ENCODE measurements around the gene ANAPC2.

Gene ANAPC2

DNA sequence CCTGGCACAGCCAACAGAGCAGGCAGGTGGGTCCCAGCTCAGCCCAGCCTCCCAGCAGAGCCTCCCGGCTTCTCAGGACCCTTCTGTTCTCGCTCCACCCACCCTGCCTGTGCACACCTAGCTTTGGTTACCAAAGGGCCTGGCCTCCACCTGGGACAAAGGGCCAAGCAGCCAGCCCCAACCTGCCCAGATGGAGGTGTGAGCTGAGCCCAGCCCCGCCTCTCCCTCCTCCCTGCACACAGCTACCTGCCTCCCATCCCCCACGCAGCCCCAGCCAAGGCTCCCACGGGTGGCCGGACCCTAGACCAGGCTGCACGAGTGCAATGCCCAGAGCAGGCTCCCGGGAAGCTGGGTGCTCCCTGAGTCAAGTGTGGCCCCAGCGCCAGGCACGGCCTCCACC, 6.5 kb upstream of the ANAPC2 start:
- in situ Hi-C loops (cut with MboI; ENCODE audit: low sequenced_read_pairs) = no loop called here

DNA sequence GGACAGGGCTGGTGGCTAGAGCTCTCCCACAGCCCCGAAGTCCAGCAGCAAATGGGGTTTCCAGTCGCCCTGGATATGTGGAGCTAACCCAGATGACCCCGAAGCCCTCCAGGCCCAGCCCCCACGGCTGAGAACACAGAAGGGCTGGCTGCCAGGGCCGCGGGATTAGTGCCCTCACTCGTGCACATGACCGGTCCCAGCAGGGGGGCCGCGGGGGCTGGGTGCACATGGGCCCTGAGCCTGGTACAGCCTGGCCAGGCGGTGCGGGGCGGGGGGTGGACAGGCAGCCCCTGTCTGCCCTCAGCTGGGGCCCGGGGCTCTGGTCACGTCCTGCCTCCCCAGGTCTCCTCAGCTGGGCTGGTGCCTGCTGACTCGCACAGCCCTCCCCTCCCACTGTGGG, 6.0 kb upstream of the ANAPC2 start:
- in situ Hi-C loops (cut with MboI; ENCODE audit: low sequenced_read_pairs) = no loop called here

DNA sequence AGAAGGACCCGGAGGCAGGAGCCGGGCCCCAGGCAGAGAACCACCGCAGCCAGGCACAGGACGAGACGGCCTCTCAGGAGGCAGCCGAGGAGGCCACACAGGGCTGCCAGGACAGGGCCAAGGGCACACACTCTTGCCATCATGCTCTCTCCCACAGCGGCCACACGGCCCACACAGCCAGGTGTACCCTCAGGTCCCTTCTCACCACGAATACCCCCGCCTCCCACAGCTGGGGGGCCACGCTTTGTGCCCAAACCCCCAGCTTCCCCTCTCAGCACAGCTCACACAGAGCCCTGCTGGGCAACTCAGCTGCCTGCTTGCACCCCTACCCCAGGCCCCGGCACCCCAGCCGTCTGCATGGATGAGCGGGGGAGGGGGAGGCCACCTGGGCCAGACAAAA, 5.4 kb upstream of the ANAPC2 start:
- in situ Hi-C loops (cut with MboI; ENCODE audit: low sequenced_read_pairs) = no loop called here

DNA sequence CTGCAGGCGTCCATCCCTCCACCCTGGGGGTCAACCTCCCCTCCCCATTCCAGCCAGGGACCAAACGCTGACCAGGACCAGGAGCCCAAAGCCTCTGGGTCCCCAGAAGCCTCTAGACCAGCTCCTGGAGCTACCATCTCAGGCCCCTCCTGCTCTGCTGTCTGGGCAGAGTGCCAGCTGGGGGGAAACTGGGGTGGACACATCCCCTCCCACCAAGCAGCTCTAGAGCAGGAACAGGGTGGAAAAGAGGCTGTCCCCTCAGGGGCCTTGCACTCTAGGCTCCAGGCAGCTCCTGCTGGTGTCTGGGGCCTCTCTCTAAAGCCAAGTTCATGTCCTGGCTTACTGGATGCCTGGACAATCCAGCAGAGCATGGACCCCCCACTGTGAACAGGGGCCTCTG, 4.5 kb upstream of the ANAPC2 start:
- in situ Hi-C loops (cut with MboI; ENCODE audit: low sequenced_read_pairs) = no loop called here

DNA sequence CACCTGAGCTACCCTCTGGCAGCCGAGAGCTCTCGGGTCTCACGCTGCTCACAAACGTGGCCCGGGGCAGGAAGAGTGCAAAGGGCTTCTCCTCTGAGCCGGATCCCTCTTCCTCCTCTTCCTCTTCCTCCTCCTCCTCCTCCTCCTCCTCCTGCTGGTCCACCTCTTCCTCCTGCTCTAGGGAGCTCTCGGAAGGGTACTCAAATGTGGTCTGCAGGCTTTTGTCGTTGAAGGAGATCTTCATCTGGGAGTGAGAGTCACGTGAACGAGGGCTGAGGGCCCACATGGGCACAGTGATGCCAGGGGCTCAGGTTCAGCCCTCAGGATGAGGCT, 4.1 kb upstream of the ANAPC2 start:
- in situ Hi-C loops (cut with MboI; ENCODE audit: low sequenced_read_pairs) = no loop called here

DNA sequence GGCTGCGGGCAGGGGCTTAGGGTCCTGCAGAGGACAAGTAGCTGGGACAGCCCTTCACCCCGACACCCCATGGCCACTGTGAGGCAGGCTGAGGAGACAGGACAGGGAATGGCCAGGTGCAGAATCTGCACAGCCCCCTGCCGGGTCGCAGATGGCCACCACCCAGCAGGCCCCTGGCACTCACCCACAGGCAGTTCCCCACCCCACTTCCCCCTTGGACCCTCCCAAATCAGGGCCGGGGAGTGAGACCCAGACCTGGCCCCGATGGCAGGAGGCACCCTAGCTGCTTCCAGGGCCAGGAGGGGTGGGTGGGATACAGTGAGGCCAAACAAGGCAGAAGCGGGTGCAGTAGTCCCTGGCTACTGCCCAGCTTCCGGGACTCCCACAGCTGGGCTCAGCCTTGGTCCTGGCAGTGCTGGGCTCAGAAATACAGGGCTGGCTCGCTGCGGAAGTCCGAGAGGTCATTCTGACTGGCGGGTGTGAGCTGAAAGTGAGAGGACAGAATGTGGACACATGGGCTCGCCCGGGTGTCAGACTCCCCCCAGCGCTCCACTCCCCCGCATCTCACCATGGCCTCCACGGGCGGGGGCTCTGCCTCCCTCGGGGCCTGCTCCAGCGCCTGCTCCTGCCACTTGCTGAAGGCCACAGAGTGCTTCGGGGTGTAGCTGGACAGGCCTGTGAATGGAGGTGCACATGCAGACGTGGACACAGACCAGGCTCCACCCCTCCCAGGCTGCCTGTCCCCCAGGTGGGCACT, 3.5 kb upstream of the ANAPC2 start:
- in situ Hi-C loops (cut with MboI; ENCODE audit: low sequenced_read_pairs) = no loop called here

DNA sequence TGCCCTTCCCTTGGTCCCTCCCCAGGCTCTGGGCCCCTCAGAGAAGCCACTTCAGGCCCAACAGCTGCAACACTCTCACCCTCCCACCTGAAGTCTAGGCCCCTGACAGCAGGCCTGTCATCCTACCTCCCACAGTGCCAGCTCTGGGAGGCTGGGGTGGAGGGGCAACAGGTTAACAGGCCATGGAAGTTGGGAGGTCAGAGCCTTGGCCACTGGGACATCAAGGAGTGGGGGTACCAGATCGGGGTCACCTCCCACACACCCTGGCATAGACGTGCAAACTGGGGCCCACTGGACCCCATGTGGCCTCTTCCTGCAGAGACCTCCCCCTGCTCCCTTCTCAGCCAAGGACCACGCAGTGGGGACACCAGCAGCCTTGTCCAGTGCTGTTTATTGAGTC, 2.9 kb upstream of the ANAPC2 start:
- in situ Hi-C loops (cut with MboI; ENCODE audit: low sequenced_read_pairs) = no loop called here

DNA sequence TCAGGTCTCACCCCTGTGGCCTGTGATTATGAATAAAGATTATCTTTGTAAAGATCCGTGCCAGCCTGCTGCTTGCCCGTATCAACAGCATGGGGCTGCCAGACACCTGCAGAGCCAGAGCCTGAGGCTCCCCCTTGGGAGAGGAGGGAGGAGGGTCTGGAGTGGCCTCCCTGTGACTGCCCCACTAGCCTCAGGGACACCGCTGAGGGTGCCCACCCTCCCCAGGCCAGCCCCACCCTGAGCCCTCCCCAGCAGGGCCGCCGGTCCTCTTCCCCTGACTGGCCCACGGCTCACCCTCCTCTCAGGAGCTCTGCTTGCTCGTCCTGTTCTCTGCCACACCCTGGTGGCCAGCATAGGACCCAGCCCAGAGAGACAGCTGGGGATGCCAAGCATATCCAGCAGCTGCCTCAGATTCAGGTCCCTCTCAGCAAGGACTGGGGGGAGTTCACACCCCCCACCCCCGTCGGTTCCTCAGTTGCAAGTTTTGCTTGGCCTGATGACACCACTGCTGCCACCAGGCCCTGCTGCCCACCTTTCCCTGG, 2.0 kb upstream of the ANAPC2 start:
- in situ Hi-C loops (cut with MboI; ENCODE audit: low sequenced_read_pairs) = no loop called here

DNA sequence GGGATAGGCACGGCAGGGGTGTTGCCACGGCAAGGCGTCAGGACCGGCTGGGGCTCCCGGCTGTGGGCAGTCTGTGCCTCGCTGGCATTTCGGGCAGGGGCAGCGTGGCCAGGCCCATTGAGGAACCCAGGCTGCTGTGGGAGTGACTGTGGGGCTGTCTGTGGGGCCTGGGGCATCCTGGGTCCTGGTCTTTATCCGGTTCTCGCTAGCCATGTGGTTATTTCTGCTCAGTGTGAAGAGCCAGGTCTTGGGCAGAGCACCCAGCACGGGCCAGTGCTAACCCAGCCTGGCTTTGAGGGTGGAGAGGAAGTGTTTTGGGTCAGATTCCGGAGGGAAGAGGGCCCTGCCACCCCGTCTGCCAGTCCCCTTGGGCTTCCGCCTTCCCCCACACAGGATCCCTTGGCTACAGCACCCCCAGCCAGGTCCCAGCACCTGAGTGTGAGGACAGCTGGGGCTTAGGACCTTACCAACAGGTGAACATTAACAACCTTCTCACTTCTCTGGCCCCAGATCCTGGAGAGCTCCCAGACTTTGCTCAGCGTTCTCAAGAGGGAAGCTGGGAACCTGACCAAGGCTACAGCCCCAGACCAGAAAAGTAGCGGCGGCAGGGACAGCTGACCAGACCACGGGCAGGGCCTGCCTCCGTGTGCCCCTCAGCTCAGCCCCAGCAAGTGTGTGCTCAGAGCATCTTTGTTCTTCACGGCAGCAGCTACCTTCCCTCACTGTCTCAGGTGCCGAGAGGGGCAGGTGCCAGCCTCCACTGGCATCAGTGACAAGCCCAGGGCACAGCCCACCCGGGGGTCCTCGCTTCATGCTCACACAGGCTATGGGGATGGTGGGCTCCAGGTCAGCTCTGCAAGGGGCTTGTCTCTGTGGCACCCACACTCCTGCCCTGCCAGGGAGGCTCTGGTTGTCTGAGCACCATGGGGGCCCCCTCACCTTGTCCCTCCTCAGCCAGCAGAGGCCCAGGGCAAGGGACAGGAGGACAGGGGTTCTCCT, 1.2 kb upstream of the ANAPC2 start:
- in situ Hi-C loops (cut with MboI; ENCODE audit: low sequenced_read_pairs) = no loop called here

DNA sequence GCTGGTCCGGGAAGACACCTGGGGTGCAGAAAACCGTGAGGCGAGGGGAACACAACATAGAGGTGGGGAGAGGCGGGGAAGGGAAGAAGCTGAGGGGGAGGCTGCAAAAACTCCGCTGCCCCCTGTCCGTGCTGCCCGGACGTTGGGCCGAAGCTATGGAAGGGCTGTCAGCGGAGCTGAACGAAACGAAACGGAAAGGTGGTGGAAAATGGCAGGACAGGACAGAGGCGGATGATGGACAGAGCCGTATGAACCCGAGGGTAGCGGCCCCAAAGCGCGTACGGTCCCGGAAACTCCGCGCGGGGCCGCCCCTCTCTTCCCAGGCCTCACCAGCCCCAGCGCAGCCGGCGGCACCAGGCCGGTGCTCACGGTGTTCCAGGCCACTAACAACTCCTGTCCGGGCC, 272 bp downstream of the ANAPC2 start:
- in situ Hi-C loops (cut with MboI; ENCODE audit: low sequenced_read_pairs) = no loop called here

DNA sequence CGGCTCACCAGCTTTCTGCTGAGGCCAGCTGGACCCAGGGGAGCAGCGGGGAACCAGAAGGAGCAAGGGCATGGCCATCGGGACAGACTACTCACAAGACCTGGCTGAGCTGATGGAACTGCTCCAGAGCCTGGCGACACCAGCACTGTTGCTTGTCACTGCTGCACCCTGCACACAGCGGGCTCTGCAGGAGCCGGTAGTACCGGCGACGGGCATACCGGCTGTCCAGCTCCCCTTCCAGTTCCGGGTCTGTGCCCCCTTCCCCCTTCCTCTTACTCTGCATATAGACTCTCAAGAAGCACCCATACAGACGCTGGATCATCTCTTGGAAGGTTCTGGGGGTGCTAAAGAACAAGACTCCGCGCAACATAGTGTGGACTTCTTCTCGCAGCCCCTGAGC, 974 bp downstream of the ANAPC2 start:
- in situ Hi-C loops (cut with MboI; ENCODE audit: low sequenced_read_pairs) = no loop called here

DNA sequence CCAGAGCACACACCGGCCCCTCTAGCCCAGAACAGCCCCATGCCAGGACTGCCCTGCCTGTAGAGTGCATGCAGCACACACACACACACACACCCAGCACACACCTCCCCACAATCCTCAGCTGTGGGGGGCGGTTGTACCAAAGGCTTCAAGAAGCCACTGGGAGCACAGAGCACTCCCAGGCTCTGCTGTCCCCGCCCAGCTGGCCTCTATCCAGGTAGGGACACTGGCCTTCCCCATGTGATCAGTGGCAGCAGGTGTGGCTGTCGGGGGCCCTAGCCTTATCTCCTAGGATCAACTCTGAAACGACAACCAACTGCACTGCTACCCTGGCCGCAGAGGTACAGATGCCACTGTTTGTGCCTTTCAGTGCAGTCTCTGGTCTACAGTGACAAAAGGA, 2.0 kb downstream of the ANAPC2 start:
- in situ Hi-C loops (cut with MboI; ENCODE audit: low sequenced_read_pairs) = no loop called here

DNA sequence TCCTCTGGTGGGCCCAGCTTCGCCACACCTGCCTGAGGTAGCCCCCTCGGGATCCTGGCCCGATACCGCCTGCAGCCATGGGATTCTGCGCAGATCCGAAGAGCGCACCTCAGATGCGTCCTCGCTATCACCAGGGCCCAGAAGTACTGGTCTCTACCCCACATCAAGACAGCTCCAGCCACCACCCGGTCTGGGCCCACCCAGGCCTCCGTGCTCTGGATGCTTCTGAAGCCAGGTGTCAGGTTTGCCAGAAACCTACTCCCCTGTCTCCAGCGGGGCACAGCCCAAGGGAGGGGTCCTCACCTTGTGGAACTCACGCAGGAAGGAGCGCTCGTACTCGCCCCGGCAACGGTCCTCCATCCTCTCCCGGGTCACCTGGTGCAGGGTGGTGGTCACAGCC, 2.4 kb downstream of the ANAPC2 start:
- in situ Hi-C loops (cut with MboI; ENCODE audit: low sequenced_read_pairs) = no loop called here

DNA sequence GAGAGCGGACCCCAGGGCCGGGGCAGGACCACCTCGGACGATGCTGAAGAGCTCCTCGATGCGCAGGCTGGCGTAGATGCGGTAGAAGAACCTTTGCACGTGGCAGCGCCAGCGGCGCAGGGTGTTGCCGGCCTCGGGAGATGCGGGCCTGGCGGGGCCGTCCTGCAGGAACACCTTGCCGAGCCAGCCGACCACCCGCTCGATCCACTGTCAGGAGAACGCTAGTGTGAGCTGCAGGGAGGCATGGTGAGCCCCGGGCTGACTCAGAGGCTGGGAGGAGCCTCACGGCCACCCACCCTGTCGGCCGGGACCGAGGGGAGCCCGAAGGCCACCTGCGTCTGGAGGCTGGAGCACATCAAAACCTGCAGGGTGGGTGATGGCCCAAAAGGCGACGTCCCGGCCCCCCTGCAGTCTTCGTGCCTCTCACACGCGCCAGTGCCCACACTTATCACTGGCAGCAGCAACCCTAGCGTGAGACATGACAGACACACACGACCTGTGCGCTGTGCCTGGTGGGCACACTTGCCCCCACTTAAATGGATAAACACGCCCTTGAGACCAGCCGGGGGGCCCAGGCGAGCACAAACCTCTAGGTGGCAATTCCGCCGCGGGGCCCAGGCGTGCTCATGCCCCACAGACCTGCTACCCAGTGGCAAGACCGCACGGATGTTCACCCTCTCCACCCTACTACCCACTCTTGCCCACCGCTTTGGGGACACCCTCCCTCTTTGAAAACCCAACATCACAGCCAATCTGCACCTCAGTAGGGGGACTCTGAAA, 3.3 kb downstream of the ANAPC2 start:
- in situ Hi-C loops (cut with MboI; ENCODE audit: low sequenced_read_pairs) = no loop called here

DNA sequence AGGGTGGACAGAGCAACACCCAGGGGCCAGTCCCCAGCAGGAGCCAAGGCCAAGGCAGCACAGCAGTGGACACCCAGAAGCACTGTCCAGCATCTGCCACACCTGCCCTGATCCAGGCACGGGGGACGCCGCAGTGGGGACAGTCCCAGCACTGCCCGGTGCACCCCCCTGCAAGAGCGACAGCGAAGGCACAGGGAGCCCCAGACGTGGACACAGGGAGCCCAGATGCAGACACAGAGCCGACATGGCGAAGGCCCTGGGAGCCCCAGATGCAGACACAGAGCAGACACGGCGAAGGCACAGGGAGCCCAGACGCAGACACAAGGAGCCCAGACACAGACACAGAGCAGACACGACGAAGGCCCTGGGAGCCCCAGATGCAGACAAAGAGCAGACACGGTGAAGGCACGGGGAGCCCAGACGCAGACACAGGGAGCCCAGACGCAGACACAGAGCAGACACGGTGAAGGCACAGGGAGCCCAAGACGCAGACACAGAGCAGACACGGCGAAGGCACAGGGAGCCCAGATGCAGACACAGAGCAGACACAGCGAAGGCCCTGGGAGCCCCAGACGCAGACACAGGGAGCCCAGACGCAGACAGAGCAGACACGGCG, 4.3 kb downstream of the ANAPC2 start:
- in situ Hi-C loops (cut with MboI; ENCODE audit: low sequenced_read_pairs) = no loop called here

DNA sequence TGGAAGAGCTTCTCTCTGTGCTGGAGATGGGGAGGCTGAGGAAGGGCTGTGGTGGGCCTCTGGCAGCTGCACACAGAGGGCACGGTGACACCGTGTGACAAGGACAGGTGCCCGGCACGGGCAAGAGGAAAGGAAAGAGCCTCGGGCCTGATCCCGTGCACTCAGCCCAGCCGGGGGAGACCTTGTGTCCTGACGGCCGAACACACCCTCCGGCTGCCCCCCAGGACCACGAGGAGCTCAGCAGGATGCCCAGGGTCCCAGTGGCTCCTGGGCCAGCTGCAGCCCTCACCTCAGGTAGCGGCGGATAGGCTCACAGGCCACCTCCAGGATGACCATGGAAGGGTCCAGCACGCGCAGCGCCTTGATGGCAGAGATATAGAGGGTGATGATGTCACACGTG, 5.5 kb downstream of the ANAPC2 start:
- in situ Hi-C loops (cut with MboI; ENCODE audit: low sequenced_read_pairs) = no loop called here

DNA sequence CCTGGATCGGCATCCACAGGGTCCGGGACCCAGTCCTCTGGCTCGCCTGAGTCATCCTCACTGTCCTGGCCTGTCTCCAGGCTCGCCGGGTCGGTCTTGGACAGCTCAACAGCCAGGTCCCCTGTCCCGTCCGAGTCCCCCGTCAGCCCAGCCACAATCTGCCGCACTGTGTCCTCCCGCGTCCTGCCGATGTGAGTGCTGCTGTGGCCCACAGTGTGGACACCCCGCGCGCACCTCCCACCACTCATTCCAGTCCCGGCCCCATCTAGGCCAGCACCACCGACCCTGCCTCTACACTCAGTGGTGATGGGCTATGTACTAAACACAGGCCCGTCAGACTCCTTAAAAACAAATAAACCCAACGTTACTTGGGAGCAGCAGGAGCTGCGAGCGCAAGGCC, 6.7 kb downstream of the ANAPC2 start:
- in situ Hi-C loops (cut with MboI; ENCODE audit: low sequenced_read_pairs) = no loop called here

DNA sequence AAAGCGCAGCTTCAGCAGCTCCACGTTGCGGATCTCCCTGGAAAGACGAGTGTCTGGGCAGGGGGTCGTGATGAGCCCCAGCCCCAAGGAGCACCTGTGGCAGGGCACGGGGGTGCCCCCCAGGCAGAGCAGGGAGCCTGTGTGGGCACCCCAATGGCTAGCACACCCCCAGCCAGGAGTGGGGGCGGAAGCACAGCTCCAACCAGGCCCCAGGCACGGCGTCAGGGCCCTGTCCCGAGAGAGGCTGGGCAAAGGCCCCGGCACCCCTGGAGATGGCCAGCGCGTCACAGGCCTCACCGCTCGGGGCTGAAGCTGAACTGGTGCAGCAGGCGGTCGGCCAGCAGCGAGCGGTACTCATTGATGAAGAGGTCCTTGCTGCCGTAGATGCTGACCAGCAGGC, 7.9 kb downstream of the ANAPC2 start:
- in situ Hi-C loops (cut with MboI; ENCODE audit: low sequenced_read_pairs) = no loop called here

DNA sequence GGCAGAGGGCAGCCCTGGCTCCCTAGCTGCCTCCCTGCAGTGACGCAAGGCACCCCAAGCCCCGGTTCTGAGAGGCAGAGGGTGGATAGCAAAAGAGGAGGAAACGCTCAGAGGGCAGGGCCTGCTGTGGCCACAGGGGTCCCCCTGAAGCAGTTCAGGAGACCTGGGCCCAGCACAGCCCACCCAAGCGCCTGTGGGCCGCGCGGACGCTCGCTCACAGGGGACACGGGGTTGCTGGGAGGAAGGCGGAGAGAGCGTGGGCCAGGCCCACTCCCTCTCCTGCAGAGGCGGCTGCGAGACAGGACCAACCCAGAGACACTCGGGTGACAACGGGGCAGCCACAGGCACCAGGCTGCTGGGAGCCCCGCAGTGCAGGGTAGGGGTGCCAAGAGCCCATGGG, 8.6 kb downstream of the ANAPC2 start:
- in situ Hi-C loops (cut with MboI; ENCODE audit: low sequenced_read_pairs) = no loop called here

DNA sequence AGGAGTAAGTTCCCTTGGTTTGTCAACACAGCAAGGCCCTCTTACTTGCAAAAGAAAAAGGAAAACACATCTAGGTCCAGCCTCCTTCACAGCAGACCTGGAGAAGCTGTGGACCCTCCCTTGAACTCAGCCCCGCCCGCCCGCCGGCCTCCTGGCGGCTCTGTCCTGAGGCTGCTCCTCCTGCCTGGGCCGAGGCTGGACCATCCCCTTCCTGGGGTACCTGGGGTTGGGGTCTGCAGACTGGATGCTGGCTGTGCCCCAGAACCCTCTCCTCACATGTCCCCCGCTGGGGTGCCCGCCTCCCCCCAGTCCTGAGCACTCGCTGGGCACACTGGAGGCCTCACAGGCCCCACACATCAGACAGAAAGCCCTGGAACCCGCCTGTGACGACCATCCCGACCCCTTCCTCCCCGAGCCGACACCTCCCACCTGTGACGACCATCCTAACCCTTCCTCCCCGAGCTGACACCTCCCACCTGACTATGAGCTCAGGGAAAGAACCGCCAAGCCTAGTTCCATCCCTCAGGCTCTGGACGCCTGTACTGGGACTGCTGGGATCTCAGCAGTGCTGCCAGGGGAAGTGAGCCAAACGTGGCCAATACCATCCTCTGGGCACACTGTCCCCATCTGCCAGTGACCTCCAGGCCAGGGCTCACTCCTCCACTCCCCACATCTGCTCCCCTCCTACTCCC, 9.3 kb downstream of the ANAPC2 start:
- in situ Hi-C loops (cut with MboI; ENCODE audit: low sequenced_read_pairs) = no loop called here

All from hTERT RPE-1 (cell line).